ENCODE results near the gene OGFOD2. TPM values are rescaled to one million over a fixed set of nuclear protein-coding genes. Genes with fewer than 3 reads are reported as not detected.

OGFOD2 gene
- total and polyA plus RNA-seq, 7 donors, result 6.4 to 25.3 (median 8.5) TPM

DNA sequence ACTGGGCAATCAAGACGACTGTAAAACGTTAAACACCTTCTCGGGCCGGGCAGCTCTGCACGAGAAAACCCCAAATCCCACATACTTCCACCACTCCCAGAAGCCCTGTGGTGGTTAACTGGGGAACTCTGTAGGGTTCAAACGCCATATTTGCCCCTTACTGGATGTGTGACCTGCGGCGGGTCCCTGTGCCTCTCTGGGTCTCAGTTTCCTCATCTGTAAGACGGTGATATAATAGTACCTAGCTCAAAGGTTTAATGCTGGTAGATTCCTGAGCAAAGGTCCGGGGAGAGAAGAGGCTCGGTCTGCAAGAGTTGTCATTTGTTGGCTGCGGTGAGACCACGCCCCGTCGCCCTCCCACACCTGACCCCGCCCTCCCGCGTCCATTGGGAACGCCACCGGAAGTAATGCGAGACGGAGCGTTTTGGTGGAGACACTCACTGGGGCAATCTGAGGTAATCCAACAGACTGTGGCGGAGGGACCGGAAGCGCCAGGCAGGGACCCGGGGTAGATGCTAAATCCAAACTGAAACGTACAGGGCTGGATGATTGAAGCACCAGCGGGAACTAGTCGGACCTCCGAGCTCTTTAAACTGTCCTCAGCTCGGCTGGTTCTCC, 661 bp upstream of the OGFOD2 start:
- peaks cover 0 to 9% of the 10 kb centered on the region in 2 donors for H3K36me3 ChIP-seq (ENCODE audit: insufficient read depth in 1 of 2, low read depth in 1 of 2)
- peak overlapping the region; percentile 95 for H3K27ac ChIP-seq
- intact Hi-C loops (cut with DNase I), result no loop called here
- H3K9me3 ChIP-seq, result no peaks in the 10 kb centered on the region
- H3K27me3 ChIP-seq (ENCODE audit: insufficient read depth in 3 of 3, low read length in 2 of 3), result no peaks in the 10 kb centered on the region
- peak; percentile 96 to 97 (median 96) for ATAC-seq
- peak overlapping the region; percentile 81 for H3K4me3 ChIP-seq
- TF ChIP-seq, protein P1, sequence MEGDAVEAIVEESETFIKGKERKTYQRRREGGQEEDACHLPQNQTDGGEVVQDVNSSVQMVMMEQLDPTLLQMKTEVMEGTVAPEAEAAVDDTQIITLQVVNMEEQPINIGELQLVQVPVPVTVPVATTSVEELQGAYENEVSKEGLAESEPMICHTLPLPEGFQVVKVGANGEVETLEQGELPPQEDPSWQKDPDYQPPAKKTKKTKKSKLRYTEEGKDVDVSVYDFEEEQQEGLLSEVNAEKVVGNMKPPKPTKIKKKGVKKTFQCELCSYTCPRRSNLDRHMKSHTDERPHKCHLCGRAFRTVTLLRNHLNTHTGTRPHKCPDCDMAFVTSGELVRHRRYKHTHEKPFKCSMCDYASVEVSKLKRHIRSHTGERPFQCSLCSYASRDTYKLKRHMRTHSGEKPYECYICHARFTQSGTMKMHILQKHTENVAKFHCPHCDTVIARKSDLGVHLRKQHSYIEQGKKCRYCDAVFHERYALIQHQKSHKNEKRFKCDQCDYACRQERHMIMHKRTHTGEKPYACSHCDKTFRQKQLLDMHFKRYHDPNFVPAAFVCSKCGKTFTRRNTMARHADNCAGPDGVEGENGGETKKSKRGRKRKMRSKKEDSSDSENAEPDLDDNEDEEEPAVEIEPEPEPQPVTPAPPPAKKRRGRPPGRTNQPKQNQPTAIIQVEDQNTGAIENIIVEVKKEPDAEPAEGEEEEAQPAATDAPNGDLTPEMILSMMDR (IDR thresholded peaks at IDR 0.05), result no peak
- peak; percentile 98 for DNase-seq
- peaks cover 27% of the 10 kb centered on the region for H3K4me1 ChIP-seq
- 0 to 1% (median 0%) methylated on average over 32 of the region's 32 CpGs for WGBS, 3 donors

DNA sequence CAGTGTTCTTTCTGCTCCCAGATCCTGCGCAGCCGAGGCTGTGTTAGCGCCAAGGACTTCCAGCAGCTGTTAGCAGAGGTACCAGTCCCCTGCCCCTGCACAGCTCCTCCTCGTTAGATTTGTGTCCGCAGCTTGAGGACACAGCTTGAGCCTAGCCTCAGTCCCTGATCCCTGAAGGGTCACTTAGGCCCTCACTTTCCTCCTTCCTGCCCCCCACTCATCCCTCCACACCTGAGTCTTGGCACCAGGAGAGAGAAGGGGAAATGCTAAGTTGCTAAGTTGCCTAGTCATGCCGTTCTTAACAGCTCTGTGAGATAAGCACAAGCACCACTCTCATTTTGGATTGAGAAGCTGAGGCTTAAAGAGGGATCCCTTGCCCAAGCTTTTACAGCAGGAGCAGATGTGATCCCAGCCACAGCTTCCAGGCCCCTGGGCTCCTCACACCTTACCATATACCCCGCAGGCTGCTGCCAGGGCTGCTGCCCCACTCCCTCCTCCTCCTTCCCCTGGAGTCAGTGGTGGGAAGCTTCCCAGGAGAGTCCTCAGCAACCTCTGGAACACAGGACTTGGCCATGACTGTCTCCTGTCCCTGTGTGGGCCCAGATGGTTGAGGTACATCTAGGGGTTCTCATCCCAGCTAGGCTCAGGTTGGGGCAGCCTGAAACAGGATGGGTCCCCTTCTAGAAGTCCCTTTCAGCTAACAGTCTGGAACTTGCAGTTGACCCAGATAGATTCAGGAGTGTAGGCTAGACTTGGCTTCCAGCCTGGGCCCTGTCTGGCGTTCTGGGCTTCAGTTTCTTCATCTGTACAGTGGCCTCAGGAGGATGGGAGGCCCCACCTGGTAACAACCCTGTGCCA, 975 bp downstream of the OGFOD2 start:
- intact Hi-C loops (cut with DNase I), result loop anchor here in 1 of 2 donors (5.0 kb wide), 1 partner anchor 256 kb away; the partner anchor contains the start of genes MPHOSPH9 and MTRFR
- H3K27ac ChIP-seq, result peak overlapping the region; percentile 95
- peaks cover 0 to 9% of the 10 kb centered on the region in 2 donors for H3K36me3 ChIP-seq (ENCODE audit: insufficient read depth in 1 of 2, low read depth in 1 of 2)
- 3 to 16% (median 4%) methylated on average over 8 of the region's 8 CpGs for WGBS, 3 donors
- DNase-seq, result no peak
- no peaks in the 10 kb centered on the region for H3K27me3 ChIP-seq (ENCODE audit: insufficient read depth in 3 of 3, low read length in 2 of 3)
- TF ChIP-seq, protein P1 (IDR thresholded peaks at IDR 0.05), result no peak
- peaks cover 36% of the 10 kb centered on the region for H3K4me1 ChIP-seq
- no peak for ATAC-seq
- H3K9me3 ChIP-seq, result no peaks in the 10 kb centered on the region
- peak overlapping the region; percentile 81 for H3K4me3 ChIP-seq

DNA sequence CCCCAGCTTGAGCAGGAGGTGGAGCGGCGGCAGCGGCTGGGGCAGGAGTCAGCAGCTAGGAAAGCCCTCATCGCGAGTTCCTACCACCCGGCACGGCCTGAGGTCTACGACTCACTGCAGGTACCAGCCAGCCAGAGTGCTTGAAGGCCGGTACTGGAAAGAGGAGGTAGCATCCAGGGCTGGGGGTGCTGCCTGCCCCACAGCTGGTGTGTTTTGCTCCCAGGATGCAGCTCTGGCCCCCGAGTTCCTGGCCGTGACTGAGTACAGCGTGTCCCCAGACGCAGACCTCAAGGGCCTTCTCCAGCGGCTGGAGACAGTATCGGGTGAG, 1.6 kb downstream of the OGFOD2 start:
- WGBS, 3 donors, result 66 to 81% (median 66%) methylated on average over 13 to 15 of the region's 15 CpGs
- peaks cover 41% of the 10 kb centered on the region for H3K4me1 ChIP-seq
- peak overlapping the region; percentile 81 for H3K4me3 ChIP-seq
- peaks cover 0 to 9% of the 10 kb centered on the region in 2 donors for H3K36me3 ChIP-seq (ENCODE audit: insufficient read depth in 1 of 2, low read depth in 1 of 2)
- no peaks in the 10 kb centered on the region for H3K27me3 ChIP-seq (ENCODE audit: insufficient read depth in 3 of 3, low read length in 2 of 3)
- intact Hi-C loops (cut with DNase I), result loop anchor here in 1 of 2 donors (5.0 kb wide), 1 partner anchor 256 kb away; the partner anchor contains the start of genes MPHOSPH9 and MTRFR
- TF ChIP-seq, protein P1 (IDR thresholded peaks at IDR 0.05), result no peak
- DNase-seq, result peak in 1 of 2 donors; percentile 46
- ATAC-seq, result no peak
- peak overlapping the region; percentile 5 for H3K27ac ChIP-seq
- H3K9me3 ChIP-seq, result no peaks in the 10 kb centered on the region

DNA sequence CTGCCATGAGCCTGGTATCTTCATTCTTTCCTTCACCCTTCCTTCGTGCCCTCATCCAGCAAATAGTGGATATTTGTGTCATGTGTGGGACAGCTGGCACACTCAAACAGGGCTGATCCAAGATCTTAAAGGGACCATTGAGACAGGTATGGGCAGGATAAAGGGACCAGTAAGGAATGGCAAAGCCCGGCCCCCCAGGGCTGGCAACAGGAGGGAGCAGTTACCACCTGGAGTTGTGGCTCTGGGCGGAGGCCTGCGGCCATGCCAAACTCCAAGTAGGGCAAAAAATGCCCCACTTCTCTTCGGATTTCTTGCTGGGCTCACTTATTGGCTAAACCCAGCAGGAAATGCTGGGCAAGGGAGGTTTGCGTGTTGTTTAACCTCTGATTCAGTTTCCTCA, 2.1 kb downstream of the OGFOD2 start:
- ATAC-seq (no peak), DNase-seq (no peak)
- no peaks in the 10 kb centered on the region for H3K27me3 ChIP-seq (ENCODE audit: insufficient read depth in 3 of 3, low read length in 2 of 3)
- peaks cover 47% of the 10 kb centered on the region for H3K4me1 ChIP-seq
- H3K4me3 ChIP-seq, result peak overlapping the region; percentile 81
- peaks cover 0 to 12% of the 10 kb centered on the region in 2 donors for H3K36me3 ChIP-seq (ENCODE audit: insufficient read depth in 1 of 2, low read depth in 1 of 2)
- intact Hi-C loops (cut with DNase I), result loop anchor here in 1 of 2 donors (5.0 kb wide), 1 partner anchor 255 kb away; the partner anchor contains the start of genes MPHOSPH9 and MTRFR
- TF ChIP-seq, protein P1 (IDR thresholded peaks at IDR 0.05), result no peak
- H3K9me3 ChIP-seq, result no peaks in the 10 kb centered on the region
- no peak overlapping the region for H3K27ac ChIP-seq
- 79 to 81% (median 80%) methylated on average over 6 of the region's 6 CpGs for WGBS, 3 donors

Data from psoas muscle (tissue), 8 donors.